ENCODE measurements around the gene CD248. TPM values are rescaled to one million over a fixed set of nuclear protein-coding genes. Genes with fewer than 3 reads are reported as not detected.
"Not testable (repeated sequence)": the region's sequence is repeated elsewhere in the genome, so short reads cannot be mapped to it uniquely, and the experiment has no call there.

CD248 gene
- total RNA-seq, 1 donor from 2014 or later: 109 TPM

DNA sequence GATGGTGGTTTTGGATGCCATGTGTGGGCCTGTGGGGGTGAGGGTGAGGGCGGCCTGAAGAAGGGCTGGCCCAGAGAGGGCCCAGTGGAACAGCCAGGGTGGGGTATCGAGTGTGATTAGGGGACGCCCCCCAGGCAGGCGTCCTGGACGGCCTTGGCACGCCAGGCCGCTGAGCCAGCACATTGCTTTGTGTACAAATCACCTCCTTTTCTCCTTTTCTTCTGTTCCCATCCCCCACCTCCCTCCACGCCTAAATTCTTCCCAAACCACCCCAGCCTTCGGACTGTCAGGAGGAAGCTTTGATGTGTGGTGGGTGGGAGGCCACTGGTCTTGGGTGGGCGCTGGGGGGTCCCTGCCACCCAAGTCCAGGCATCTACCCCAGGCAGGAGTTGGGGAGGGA, 7.8 kb upstream of the CD248 start:
- peaks cover 51% of the 10 kb centered on the region for H3K4me1 Mint-ChIP-seq (ENCODE audit: low read depth)
- no peaks in the 10 kb centered on the region for H3K27me3 Mint-ChIP-seq (ENCODE audit: low read depth)
- no peak overlapping the region for H3K4me3 Mint-ChIP-seq (ENCODE audit: unreplicated experiment)
- DNase-seq (ENCODE audit: low spot score): no peak
- peaks cover 3% of the 10 kb centered on the region for H3K36me3 Mint-ChIP-seq (ENCODE audit: low read depth)
- TF ChIP-seq, protein P1, sequence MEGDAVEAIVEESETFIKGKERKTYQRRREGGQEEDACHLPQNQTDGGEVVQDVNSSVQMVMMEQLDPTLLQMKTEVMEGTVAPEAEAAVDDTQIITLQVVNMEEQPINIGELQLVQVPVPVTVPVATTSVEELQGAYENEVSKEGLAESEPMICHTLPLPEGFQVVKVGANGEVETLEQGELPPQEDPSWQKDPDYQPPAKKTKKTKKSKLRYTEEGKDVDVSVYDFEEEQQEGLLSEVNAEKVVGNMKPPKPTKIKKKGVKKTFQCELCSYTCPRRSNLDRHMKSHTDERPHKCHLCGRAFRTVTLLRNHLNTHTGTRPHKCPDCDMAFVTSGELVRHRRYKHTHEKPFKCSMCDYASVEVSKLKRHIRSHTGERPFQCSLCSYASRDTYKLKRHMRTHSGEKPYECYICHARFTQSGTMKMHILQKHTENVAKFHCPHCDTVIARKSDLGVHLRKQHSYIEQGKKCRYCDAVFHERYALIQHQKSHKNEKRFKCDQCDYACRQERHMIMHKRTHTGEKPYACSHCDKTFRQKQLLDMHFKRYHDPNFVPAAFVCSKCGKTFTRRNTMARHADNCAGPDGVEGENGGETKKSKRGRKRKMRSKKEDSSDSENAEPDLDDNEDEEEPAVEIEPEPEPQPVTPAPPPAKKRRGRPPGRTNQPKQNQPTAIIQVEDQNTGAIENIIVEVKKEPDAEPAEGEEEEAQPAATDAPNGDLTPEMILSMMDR (IDR thresholded peaks at IDR 0.05): no peak
- peaks cover 3% of the 10 kb centered on the region for H3K9me3 Mint-ChIP-seq (ENCODE audit: low read depth)
- H3K27ac Mint-ChIP-seq (ENCODE audit: unreplicated experiment): peak overlapping the region; percentile 92

DNA sequence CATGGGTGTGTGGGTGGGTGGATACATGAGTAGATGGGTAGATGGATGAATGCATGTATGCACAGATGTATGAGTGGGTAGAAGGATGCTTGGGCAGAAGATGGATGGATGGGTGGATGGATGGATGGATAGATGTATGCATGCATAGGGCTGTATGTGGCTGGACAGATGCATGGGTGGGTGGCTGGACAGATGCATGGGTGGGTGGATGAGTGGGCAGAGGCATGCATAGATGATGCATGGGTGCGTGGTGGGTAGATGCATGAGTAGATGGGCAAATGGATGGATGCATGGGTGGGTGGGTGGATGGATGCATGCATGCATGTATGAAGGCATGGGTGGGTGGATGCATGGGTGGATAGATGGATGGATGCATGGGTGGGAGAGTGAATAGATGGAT, 6.8 kb upstream of the CD248 start:
- TF ChIP-seq, protein P1 (IDR thresholded peaks at IDR 0.05): no peak
- Mint-ChIP-seq H3K4me1 (ENCODE audit: low read depth) (peaks cover 56% of the 10 kb centered on the region), H3K4me3 (ENCODE audit: unreplicated experiment) (no peak overlapping the region), H3K9me3 (ENCODE audit: low read depth) (peaks cover 3% of the 10 kb centered on the region), H3K27ac (ENCODE audit: unreplicated experiment) (no peak overlapping the region), H3K36me3 (ENCODE audit: low read depth) (peaks cover 3% of the 10 kb centered on the region), H3K27me3 (ENCODE audit: low read depth) (no peaks in the 10 kb centered on the region)
- no peak for DNase-seq (ENCODE audit: low spot score)

DNA sequence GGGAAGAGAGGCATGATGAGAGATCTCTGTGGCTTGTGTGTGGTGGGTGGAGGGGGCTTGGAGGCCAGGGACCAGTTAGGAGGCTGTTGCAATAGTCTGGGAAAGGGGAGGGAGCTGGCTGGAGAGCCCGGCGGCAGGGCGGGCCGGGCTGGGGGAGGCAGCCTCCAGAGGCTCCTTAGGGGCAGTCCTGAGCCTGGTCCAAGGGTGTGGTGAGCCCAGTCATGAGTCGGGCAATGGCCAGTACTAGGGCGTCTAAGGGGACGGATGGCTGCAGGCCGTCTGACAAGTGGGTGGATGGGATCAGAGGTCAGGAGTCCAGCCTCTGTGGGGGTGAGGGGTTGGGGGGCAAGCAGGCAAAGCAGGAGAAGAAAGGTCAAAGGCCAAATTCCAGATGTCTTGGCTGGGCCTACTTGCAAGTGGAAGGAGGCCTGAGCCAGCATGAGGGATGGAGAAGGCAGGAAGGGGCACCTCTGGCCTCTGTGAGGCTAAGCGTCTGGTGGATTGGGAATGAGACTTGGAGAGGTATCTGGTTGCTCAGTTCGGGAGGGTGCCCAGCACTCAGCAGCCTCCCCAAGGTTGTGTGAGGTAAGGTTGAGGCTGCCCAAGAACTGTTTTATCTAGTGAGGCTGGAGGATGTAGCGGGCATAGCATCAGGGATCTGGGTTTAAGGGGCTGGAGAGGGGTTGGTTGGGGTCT, 6.0 kb upstream of the CD248 start:
- no peak overlapping the region for H3K4me3 Mint-ChIP-seq (ENCODE audit: unreplicated experiment)
- peaks cover 3% of the 10 kb centered on the region for H3K9me3 Mint-ChIP-seq (ENCODE audit: low read depth)
- TF ChIP-seq, protein P1 (IDR thresholded peaks at IDR 0.05): no peak
- no peaks in the 10 kb centered on the region for H3K27me3 Mint-ChIP-seq (ENCODE audit: low read depth)
- peaks cover 3% of the 10 kb centered on the region for H3K36me3 Mint-ChIP-seq (ENCODE audit: low read depth)
- H3K27ac Mint-ChIP-seq (ENCODE audit: unreplicated experiment): no peak overlapping the region
- peaks cover 56% of the 10 kb centered on the region for H3K4me1 Mint-ChIP-seq (ENCODE audit: low read depth)
- DNase-seq (ENCODE audit: low spot score): no peak

DNA sequence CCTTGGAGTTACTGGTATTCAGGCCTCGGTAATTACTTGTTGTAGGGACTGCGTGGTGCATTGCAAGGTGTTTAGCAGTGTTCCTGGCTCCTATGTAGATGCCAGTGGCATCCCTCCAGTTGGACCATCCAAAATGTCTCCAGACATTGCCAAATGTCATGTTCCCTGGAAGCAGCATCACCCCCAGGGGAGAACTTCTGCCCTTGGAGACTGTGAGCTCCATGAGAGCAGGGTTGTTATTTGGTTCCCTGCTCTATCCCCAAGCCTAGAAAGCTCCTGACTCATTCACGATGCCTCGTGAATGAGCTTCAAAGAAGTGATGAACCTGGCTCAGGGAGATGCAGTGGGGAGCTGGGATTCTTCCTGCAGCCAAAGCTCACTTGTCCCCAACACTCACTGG, 4.8 kb upstream of the CD248 start:
- Mint-ChIP-seq H3K9me3 (ENCODE audit: low read depth) (peaks cover 3% of the 10 kb centered on the region), H3K27ac (ENCODE audit: unreplicated experiment) (no peak overlapping the region), H3K4me3 (ENCODE audit: unreplicated experiment) (no peak overlapping the region), H3K4me1 (ENCODE audit: low read depth) (peaks cover 53% of the 10 kb centered on the region), H3K27me3 (ENCODE audit: low read depth) (no peaks in the 10 kb centered on the region), H3K36me3 (ENCODE audit: low read depth) (peaks cover 3% of the 10 kb centered on the region)
- TF ChIP-seq, protein P1 (IDR thresholded peaks at IDR 0.05): no peak
- no peak for DNase-seq (ENCODE audit: low spot score)

DNA sequence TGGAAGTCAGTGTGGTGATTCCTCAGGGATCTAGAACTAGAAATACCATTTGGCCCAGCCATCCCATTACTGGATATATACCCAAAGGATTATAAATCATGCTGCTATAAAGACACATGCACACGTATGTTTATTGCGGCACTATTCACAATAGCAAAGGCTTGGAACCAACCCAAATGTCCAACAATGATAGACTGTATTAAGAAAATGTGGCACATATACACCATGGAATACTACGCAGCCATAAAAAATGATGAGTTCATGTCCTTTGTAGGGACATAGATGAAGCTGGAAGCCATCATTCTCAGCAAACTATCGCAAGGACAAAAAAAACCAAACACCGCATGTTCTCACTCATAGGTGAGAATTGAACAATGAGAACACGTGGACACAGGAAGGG, 3.9 kb upstream of the CD248 start:
- peaks cover 52% of the 10 kb centered on the region for H3K4me1 Mint-ChIP-seq (ENCODE audit: low read depth)

DNA sequence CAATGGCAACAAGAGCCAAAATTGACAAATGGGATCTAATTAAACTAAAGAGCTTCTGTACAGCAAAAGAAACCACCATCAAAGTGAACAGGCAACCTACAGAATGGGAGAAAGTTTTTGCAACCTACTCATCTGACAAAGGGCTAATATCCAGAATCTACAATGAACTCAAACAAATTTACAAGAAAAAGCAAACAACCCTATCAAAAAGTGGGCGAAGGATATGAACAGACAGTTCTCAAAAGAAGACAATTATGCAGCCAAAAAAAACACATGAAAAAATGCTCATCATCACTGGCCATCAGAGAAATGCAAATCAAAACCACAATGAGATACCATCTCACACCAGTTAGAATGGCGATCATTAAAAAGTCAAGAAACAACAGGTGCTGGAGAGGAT, 3.4 kb upstream of the CD248 start:
- H3K9me3 Mint-ChIP-seq (ENCODE audit: low read depth); H3K27ac Mint-ChIP-seq (ENCODE audit: unreplicated experiment); DNase-seq (ENCODE audit: low spot score); H3K36me3 Mint-ChIP-seq (ENCODE audit: low read depth); H3K27me3 Mint-ChIP-seq (ENCODE audit: low read depth); H3K4me3 Mint-ChIP-seq (ENCODE audit: unreplicated experiment): not testable (repeated sequence)
- H3K4me1 Mint-ChIP-seq (ENCODE audit: low read depth): peaks cover 52% of the 10 kb centered on the region

More for the DNA sequence above, 3.9 kb upstream of the CD248 start:
- not testable (repeated sequence) for H3K27me3 Mint-ChIP-seq (ENCODE audit: low read depth); DNase-seq (ENCODE audit: low spot score); H3K36me3 Mint-ChIP-seq (ENCODE audit: low read depth); H3K27ac Mint-ChIP-seq (ENCODE audit: unreplicated experiment); H3K9me3 Mint-ChIP-seq (ENCODE audit: low read depth); H3K4me3 Mint-ChIP-seq (ENCODE audit: unreplicated experiment)

Measured in chondrocyte (in vitro differentiated cells).